Esophagus squamous epithelium (tissue), 5 donors: ENCODE data around the gene TSPEAR. TPM values are rescaled to one million over a fixed set of nuclear protein-coding genes. Genes with fewer than 3 reads are reported as not detected.

Experiments used
- DNase-seq: peaks from one replicate; lab custom pipeline; 2025; lab: John Stamatoyannopoulos, UW
- H3K27ac ChIP-seq, 4 donors: fragments of 200-600 bp; sonication (generic); one replicate each; pipeline ENCODE4 v1.5.1; 2016 to 2019; ENCODE audit warnings: mild to moderate bottlenecking in 1 of 4
- H3K27me3 ChIP-seq, 4 donors: fragments of 200-600 bp; sonication (generic); 1 replicate in 3 of 4; 2 replicates in 1 of 4; pipeline versions ENCODE4 v1.5.1 to v1.6.0; 2017 to 2021; ENCODE audit warnings: antibody characterized with exemption in 1 of 4
- H3K36me3 ChIP-seq, 3 donors: fragments of 200-600 bp; sonication (generic); one replicate each; pipeline ENCODE4 v1.5.1; 2016 to 2019
- H3K4me1 ChIP-seq, 3 donors: fragments of 200-600 bp; sonication (generic); one replicate each; pipeline ENCODE4 v1.5.1; 2017 to 2019
- H3K4me3 ChIP-seq, 4 donors: fragments of 200-600 bp; sonication (generic); 1 replicate in 3 of 4; 2 replicates in 1 of 4; pipeline ENCODE4 v1.5.1; 2016 to 2019; ENCODE audit warnings: mild to moderate bottlenecking in 2 of 4, moderate library complexity in 1 of 4
- H3K9me3 ChIP-seq, 3 donors: fragments of 200-600 bp; sonication (generic); one replicate each; pipeline ENCODE4 v1.5.1; 2016 to 2019
- CTCF ChIP-seq, 6 experiments: fragments of 450-650 bp in 4 of 6; fragments of 200-600 bp in 2 of 6; sonication (generic) in 2 of 6; IDR thresholded peaks; one replicate each; pipeline ENCODE4 v1.5.1; 2016 to 2019; ENCODE audit warnings: antibody characterized with exemption in 6 of 6, mild to moderate bottlenecking in 4 of 6, moderate library complexity in 4 of 6
- POLR2A ChIP-seq, 4 donors: fragments of 450-650 bp; IDR thresholded peaks; one replicate each; pipeline ENCODE4 v1.6.1; 2017; ENCODE audit warnings: antibody characterized with exemption in 4 of 4, mild to moderate bottlenecking in 4 of 4, moderate library complexity in 3 of 4
- WGBS, 2 donors: methylation state at CpG; one replicate each; pipeline ENCODE4 v1.1.5; 2018; 5-methylcytosine and 5-hydroxymethylcytosine counted together
- intact Hi-C: fragments of 100-400 bp; cut with DNase I; formaldehyde crosslinking; loops from one replicate; pipeline ENCODE4 v1.15.0; 2022
- total RNA-seq, 4 donors: library from RNA; depleted of rRNA; stranded (reverse); fragments of >200 nt; gene quantifications; one replicate each; pipeline ENCODE4 v1.1.0, GENCODE V29; 2016
- donor health status: DM: yes; HTN: yes; CAD: no.

The TSPEAR gene
- total RNA-seq, 4 donors from 2014 or later = not detected

GRCh38 chr21:44653656-44654575 is 57.5 kb downstream of the TSPEAR start:
- WGBS, 2 donors = 74 to 85% methylated on average over 12 to 15 of the region's 17 CpGs
- H3K4me1 ChIP-seq = no peaks in the 10 kb centered on the region
- intact Hi-C loops = no loop called here
- TF ChIP-seq POLR2A (IDR thresholded peaks at IDR 0.05) = no peak
- no peak for TF ChIP-seq CTCF (IDR thresholded peaks at IDR 0.05)
- peak overlapping the region in 1 of 4 donors; percentile 6 for H3K27ac ChIP-seq
- H3K36me3 ChIP-seq = no peaks in the 10 kb centered on the region
- H3K9me3 ChIP-seq = peaks cover 0 to 8% (median 0%) of the 10 kb centered on the region in 3 donors
- H3K4me3 ChIP-seq = no peak overlapping the region
- H3K27me3 ChIP-seq = peaks cover 0 to 43% (median 0%) of the 10 kb centered on the region in 4 donors
- no peak for DNase-seq

- Histone ChIP-seq H3K9me3 (peaks cover 0 to 8% (median 0%) of the 10 kb centered on the region in 3 donors), H3K27ac (no peak overlapping the region), H3K36me3 (no peaks in the 10 kb centered on the region), H3K4me3 (no peak overlapping the region), H3K4me1 (no peaks in the 10 kb centered on the region), H3K27me3 (peaks cover 0 to 43% (median 0%) of the 10 kb centered on the region in 4 donors)
- intact Hi-C loops = no loop called here
- WGBS, 2 donors = 70 to 79% methylated on average over 14 of the region's 14 CpGs
- DNase-seq = no peak
- no peak for TF ChIP-seq POLR2A (IDR thresholded peaks at IDR 0.05)
- TF ChIP-seq CTCF (IDR thresholded peaks at IDR 0.05) = no peak
Measured at GRCh38 chr21:44653123-44653522, 58.2 kb downstream of the TSPEAR start.

GRCh38 chr21:44650973-44651675 is 60.2 kb downstream of the TSPEAR start:
- intact Hi-C loops = no loop called here
- Histone ChIP-seq H3K27ac (no peak overlapping the region), H3K27me3 (peaks cover 0 to 49% (median 0%) of the 10 kb centered on the region in 4 donors), H3K4me3 (no peak overlapping the region), H3K4me1 (no peaks in the 10 kb centered on the region), H3K9me3 (no peaks in the 10 kb centered on the region), H3K36me3 (no peaks in the 10 kb centered on the region)
- 75 to 90% methylated on average over 9 of the region's 12 CpGs for WGBS, 2 donors
- no peak for TF ChIP-seq CTCF (IDR thresholded peaks at IDR 0.05)
- TF ChIP-seq POLR2A (IDR thresholded peaks at IDR 0.05) = no peak
- no peak for DNase-seq

- Histone ChIP-seq H3K36me3 (no peaks in the 10 kb centered on the region), H3K27ac (no peak overlapping the region), H3K27me3 (peaks cover 0 to 49% (median 0%) of the 10 kb centered on the region in 4 donors), H3K9me3 (peaks cover 0 to 3% (median 1%) of the 10 kb centered on the region in 3 donors), H3K4me1 (no peaks in the 10 kb centered on the region), H3K4me3 (no peak overlapping the region)
- TF ChIP-seq CTCF (IDR thresholded peaks at IDR 0.05) = no peak
- intact Hi-C loops = no loop called here
- no peak for DNase-seq
- WGBS, 2 donors = 80 to 89% methylated on average over 16 of the region's 20 CpGs
Measured at GRCh38 chr21:44650265-44650972, 61.0 kb downstream of the TSPEAR start.
